Gastroesophageal sphincter (tissue), 4 donors: ENCODE measurements around the gene INSIG1. TPM values are rescaled to one million over a fixed set of nuclear protein-coding genes. Genes with fewer than 3 reads are reported as not detected.

ENCODE experiments used
- ATAC-seq: fragments of 150-250 bp; one replicate; pipeline ENCODE4 v1.9.1; 2016; ENCODE audit warnings: mild to moderate bottlenecking, moderate library complexity
- H3K27ac ChIP-seq, 4 donors: fragments of 200-600 bp; sonication (generic) in 3 of 4; 1 replicate in 3 of 4; 2 replicates in 1 of 4; pipeline ENCODE4 v1.5.1; 2016 to 2019
- H3K27me3 ChIP-seq: fragments of 200-600 bp; sonication (generic); one replicate; pipeline ENCODE4 v1.5.1; 2019
- H3K36me3 ChIP-seq, 2 donors: fragments of 200-600 bp; sonication (generic); one replicate each; pipeline ENCODE4 v1.5.1; 2019; ENCODE audit warnings: control low read depth in 1 of 2
- H3K4me1 ChIP-seq, 3 donors: fragments of 200-600 bp; sonication (generic); 1 replicate in 2 of 3; 2 replicates in 1 of 3; pipeline ENCODE4 v1.5.1; 2016 to 2019; ENCODE audit warnings: control low read depth in 2 of 3
- H3K4me3 ChIP-seq, 2 donors: fragments of 200-600 bp; sonication (generic); one replicate each; pipeline ENCODE4 v1.5.1; 2019; ENCODE audit warnings: mild to moderate bottlenecking in 1 of 2, moderate library complexity in 1 of 2
- H3K9me3 ChIP-seq, 3 donors: fragments of 200-600 bp; sonication (generic); one replicate each; pipeline ENCODE4 v1.5.1; 2017 to 2019; ENCODE audit warnings: control low read depth in 2 of 3
- EP300 ChIP-seq: sonication (generic); formaldehyde crosslinking; IDR thresholded peaks from one replicate; pipeline ENCODE4 v1.6.1; 2017; ENCODE audit warnings: antibody characterized with exemption, mild to moderate bottlenecking
- POLR2A ChIP-seq, 2 donors: fragments of 450-650 bp; IDR thresholded peaks; one replicate each; pipeline ENCODE4 v1.6.1; 2017; ENCODE audit warnings: antibody characterized with exemption in 2 of 2, mild to moderate bottlenecking in 2 of 2, moderate library complexity in 1 of 2
- POLR2AphosphoS5 ChIP-seq: sonication (generic); formaldehyde crosslinking; IDR thresholded peaks from one replicate; pipeline ENCODE4 v1.6.1; 2017; ENCODE audit warnings: antibody characterized with exemption
- WGBS, 2 donors: methylation state at CpG; one replicate each; pipeline ENCODE4 v1.1.5; 2018; ENCODE audit warnings: low coverage in 1 of 2; 5-methylcytosine and 5-hydroxymethylcytosine counted together
- total RNA-seq, 4 donors: library from RNA; depleted of rRNA; stranded (reverse); fragments of >200 nt; gene quantifications; one replicate each; pipeline ENCODE4 v1.1.0, GENCODE V29; 2016
- TF ChIP-seq, protein P1 (sequence below), 4 experiments: fragments of 200-600 bp in 2 of 4; fragments of 450-650 bp in 2 of 4; sonication (generic) in 1 of 4; IDR thresholded peaks; one replicate each; pipeline ENCODE4 v1.5.1; 2017 to 2019; ENCODE audit warnings: antibody characterized with exemption in 4 of 4, mild to moderate bottlenecking in 2 of 4, moderate library complexity in 2 of 4

INSIG1 gene
- total RNA-seq, 4 donors from 2014 or later = 18.8 to 52.1 (median 30.7) TPM

DNA sequence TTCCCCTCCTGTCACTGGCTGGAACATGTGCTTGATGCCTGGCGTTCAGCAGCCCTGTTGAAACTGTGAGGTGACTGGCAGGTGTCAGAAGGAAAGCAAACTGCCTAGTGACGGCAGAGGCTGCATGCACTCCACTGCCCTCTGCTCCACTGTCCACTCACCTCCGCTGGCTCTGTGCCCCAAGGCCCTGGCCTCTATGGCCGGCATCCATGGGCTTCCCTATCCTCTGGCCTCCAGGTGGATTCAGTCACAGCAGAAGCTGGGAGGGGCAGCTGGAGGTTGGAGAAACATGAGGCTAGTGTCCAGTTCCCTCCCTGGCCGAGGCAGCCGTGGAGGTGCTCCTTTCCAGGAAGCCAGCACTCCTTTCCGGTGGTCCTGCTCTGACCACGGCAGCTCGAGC, 31.2 kb upstream of the INSIG1 start:
- WGBS, 2 donors = 74 to 80% methylated on average over 2 to 7 of the region's 9 CpGs

DNA sequence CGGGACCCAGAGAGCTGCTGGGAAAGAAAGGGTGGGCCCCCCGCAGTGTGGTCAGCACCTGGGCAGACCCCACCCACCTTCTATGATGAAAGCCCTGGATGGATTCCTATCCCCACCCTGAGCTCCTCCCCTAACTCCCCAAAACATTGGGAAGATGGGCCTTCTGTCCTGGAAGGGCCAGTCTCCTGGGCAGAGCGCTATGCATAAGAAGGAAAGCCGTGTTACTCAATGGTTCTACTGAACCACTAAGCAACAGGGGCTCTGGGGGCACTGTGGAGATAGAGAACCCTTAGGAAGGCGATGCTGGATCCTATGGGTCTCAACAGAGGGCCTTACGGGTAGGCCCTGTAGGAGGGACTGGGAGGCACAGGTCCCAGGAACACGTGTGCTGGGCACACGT, 30.7 kb upstream of the INSIG1 start:
- 97% methylated on average over 5 of the region's 8 CpGs; no CpG with 5 or more reads in 1 of the 2 donors for WGBS, 2 donors
- no peaks in the 10 kb centered on the region for H3K4me1 ChIP-seq
- no peaks in the 10 kb centered on the region for H3K9me3 ChIP-seq
- ATAC-seq = no peak
- no peak overlapping the region for H3K27ac ChIP-seq
- H3K36me3 ChIP-seq = no peaks in the 10 kb centered on the region
- peaks cover 47% of the 10 kb centered on the region for H3K27me3 ChIP-seq
- H3K4me3 ChIP-seq = no peak overlapping the region
- no peak for TF ChIP-seq POLR2AphosphoS5
- no peak for TF ChIP-seq EP300
- TF ChIP-seq, protein P1, sequence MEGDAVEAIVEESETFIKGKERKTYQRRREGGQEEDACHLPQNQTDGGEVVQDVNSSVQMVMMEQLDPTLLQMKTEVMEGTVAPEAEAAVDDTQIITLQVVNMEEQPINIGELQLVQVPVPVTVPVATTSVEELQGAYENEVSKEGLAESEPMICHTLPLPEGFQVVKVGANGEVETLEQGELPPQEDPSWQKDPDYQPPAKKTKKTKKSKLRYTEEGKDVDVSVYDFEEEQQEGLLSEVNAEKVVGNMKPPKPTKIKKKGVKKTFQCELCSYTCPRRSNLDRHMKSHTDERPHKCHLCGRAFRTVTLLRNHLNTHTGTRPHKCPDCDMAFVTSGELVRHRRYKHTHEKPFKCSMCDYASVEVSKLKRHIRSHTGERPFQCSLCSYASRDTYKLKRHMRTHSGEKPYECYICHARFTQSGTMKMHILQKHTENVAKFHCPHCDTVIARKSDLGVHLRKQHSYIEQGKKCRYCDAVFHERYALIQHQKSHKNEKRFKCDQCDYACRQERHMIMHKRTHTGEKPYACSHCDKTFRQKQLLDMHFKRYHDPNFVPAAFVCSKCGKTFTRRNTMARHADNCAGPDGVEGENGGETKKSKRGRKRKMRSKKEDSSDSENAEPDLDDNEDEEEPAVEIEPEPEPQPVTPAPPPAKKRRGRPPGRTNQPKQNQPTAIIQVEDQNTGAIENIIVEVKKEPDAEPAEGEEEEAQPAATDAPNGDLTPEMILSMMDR (IDR thresholded peaks at IDR 0.05) = no peak
- TF ChIP-seq POLR2A (IDR thresholded peaks at IDR 0.05) = no peak

More for the DNA sequence above, 31.2 kb upstream of the INSIG1 start:
- Histone ChIP-seq H3K36me3 (no peaks in the 10 kb centered on the region), H3K9me3 (no peaks in the 10 kb centered on the region), H3K27ac (no peak overlapping the region), H3K4me1 (no peaks in the 10 kb centered on the region), H3K4me3 (no peak overlapping the region), H3K27me3 (peaks cover 47% of the 10 kb centered on the region)
- no peak for ATAC-seq
- TF ChIP-seq, protein P1 (IDR thresholded peaks at IDR 0.05) = no peak
- TF ChIP-seq POLR2A (IDR thresholded peaks at IDR 0.05) (no peak), EP300 (no peak), POLR2AphosphoS5 (no peak)

DNA sequence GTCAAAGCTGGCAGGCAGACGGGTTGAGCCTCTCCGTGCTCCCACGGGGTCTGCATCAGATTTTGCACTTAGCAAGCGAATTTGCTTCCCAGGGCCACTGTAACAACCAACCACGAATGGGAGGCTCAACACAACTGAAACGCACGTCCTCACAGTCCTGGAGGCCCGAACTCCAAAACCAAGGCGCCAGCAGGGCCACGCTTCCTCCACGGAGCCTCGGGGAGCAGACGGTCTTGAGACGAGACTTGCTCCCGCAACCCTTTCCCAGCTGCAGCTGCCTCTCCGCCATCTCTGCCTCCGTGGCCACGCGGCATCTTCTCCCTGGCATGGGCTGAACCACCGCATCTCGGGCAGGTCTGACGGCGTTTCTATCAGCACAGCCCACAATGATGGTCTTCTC, 30.2 kb upstream of the INSIG1 start:
- TF ChIP-seq POLR2A (IDR thresholded peaks at IDR 0.05) = no peak
- no peak for TF ChIP-seq EP300
- TF ChIP-seq, protein P1 (IDR thresholded peaks at IDR 0.05) = no peak
- no peak for TF ChIP-seq POLR2AphosphoS5
- no peaks in the 10 kb centered on the region for H3K36me3 ChIP-seq
- 96 to 100% methylated on average over 2 to 4 of the region's 23 CpGs for WGBS, 2 donors

DNA sequence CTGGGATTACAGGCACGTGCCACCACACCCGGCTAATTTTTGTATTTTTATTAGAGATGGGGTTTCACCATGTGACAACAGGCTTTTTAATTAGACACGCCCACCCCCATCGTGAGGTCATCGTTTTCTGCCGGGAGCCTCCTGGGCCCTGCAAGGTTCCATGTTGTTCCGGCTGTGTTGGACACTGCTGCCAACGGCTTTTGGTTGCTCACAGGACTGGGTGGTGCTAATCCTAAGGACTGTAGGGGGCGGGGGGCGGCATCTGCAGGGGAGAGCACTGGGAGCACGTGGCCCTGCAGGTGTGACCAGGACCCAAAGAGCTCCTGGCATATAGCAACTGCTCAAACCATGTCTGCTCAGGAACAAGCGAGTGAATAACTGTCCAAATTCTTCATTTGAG, 29.5 kb upstream of the INSIG1 start:
- no peaks in the 10 kb centered on the region for H3K36me3 ChIP-seq
- H3K9me3 ChIP-seq = no peaks in the 10 kb centered on the region
- H3K27me3 ChIP-seq = peaks cover 40% of the 10 kb centered on the region
- 68 to 100% methylated on average over 1 to 4 of the region's 12 CpGs for WGBS, 2 donors
- no peaks in the 10 kb centered on the region for H3K4me1 ChIP-seq
- no peak for TF ChIP-seq POLR2AphosphoS5
- ATAC-seq = no peak
- H3K27ac ChIP-seq = no peak overlapping the region
- no peak overlapping the region for H3K4me3 ChIP-seq

More for the DNA sequence above, 30.2 kb upstream of the INSIG1 start:
- Histone ChIP-seq H3K27ac (no peak overlapping the region), H3K4me3 (no peak overlapping the region), H3K27me3 (peaks cover 47% of the 10 kb centered on the region), H3K9me3 (no peaks in the 10 kb centered on the region), H3K4me1 (no peaks in the 10 kb centered on the region)
- ATAC-seq = no peak

DNA sequence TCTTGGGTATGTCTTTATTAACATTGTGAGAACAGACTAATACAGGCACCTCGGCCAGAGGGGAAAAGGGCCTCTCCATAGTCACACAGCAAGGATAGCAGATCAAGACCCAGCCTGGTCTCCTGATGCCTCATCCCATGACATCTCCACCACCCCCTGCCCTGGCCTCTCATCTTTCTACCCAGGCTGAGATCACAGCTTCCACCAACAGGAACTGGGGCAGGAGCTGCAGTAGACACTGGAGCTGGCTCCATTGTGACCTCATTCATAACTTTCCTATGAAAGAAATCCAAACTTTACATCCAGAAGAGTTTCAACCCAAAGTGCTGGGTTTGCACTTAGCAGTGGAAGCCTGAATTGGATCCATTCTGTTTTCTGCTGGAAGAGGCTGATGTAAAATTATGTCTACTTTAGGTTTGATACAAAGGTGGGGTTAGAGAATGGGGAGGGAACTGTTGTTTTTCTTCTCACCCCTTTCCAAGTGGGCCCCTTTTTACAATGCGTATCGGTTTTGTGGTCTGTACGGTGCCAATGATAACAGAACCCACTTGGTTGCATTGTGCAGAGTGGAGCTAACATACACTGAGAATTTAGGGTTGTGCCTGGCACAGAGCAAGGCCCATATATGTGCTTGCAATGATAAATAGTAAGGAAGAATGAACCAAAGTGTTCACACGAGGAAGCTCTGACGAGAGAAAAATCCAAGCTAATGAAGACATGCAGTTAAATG, 28.6 kb upstream of the INSIG1 start:
- no peak overlapping the region for H3K4me3 ChIP-seq
- no peak for ATAC-seq
- WGBS, 2 donors = 73 to 86% methylated on average over 1 to 6 of the region's 6 CpGs
- no peak overlapping the region for H3K27ac ChIP-seq
- no peaks in the 10 kb centered on the region for H3K9me3 ChIP-seq
- H3K27me3 ChIP-seq = peaks cover 35% of the 10 kb centered on the region
- TF ChIP-seq POLR2AphosphoS5 (no peak), EP300 (no peak), POLR2A (IDR thresholded peaks at IDR 0.05) (no peak)
- TF ChIP-seq, protein P1 (IDR thresholded peaks at IDR 0.05) = no peak
- peaks cover 0 to 2% (median 0%) of the 10 kb centered on the region in 3 donors for H3K4me1 ChIP-seq
- no peaks in the 10 kb centered on the region for H3K36me3 ChIP-seq
